ENCODE results near the gene SQSTM1. TPM values are rescaled to one million over a fixed set of nuclear protein-coding genes. Genes with fewer than 3 reads are reported as not detected.

SQSTM1 gene
- total and polyA plus RNA-seq, 9 of the 15 experiments (the other 6 are each of a cell fraction or from before 2014, with no cell fraction given) = 5.6 to 148 (median 64.0) TPM

DNA sequence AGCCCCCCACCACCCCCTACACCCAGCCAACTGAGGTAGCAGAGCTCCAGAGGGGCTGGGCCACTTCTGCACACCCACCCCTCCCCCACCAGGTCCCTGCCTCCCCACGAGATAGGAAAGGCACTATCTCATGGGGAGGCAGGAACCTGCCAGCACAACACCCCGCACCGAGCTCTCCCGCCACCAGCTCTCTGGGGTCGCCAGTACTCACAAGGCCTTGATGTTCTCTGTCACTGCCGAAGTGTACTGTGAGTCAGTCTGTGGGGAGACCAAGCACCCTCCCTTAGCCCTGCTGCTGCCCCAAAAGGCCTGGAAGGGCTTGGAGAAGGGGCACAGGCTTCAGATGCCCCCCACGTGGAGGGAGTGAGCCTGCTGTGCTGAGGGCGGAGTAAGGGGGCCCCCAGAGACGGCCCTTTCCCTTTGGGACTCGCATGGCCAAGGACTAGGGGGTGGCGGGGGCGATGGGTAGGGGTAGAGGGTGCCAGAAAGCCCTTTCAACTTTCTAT is 20.0 kb upstream of the SQSTM1 start:
- Histone ChIP-seq H3K4me1 (replicated peaks in 1 of 2; ENCODE audit: control insufficient read depth in 2 of 2, insufficient read depth in 2 of 2, low read length in 2 of 2) (peaks cover 23 to 66% of the 10 kb centered on the region in 2 experiments), H3K4me3 (no peak overlapping the region), H3K36me3 (ENCODE audit: control insufficient read depth, insufficient read depth, low read length) (peaks cover 76% of the 10 kb centered on the region; the same call in 2 of the 3 replicates), H3K9me1 (ENCODE audit: control insufficient read depth, insufficient read depth, low read length) (peaks cover 6% of the 10 kb centered on the region), H3K4me2 (ENCODE audit: insufficient read depth, low read length) (no peak overlapping the region), H4K20me1 (replicated peaks; ENCODE audit: control insufficient read depth, insufficient read depth, low read length) (no peaks in the 10 kb centered on the region), H3K27ac (ENCODE audit: extremely low read depth, low read depth, low read length) (no peak overlapping the region; the same call in 2 of the 3 replicates), H3K9me3 (replicated peaks; ENCODE audit: control insufficient read depth, insufficient read depth, low read depth, low read length) (no peaks in the 10 kb centered on the region), H3K79me2 (ENCODE audit: control insufficient read depth, insufficient read depth, low read length) (peaks cover 30% of the 10 kb centered on the region), H3K27me3 (ENCODE audit: control insufficient read depth in 2 of 2, insufficient read depth in 2 of 2, low read length in 2 of 2) (no peaks in the 10 kb centered on the region), H2AFZ (ENCODE audit: low read depth, low read length) (no peak overlapping the region), H3K9ac (ENCODE audit: insufficient read depth in 1 of 2, low read depth in 2 of 2, low read length in 2 of 2) (peak overlapping the region in 1 of 2 experiments; percentile 84; a peak in 2 of 4 replicates)
- TF ChIP-seq JUNB (CRISPR knock-in tag; conservative IDR thresholded peaks at IDR 0.05) = no peak
- TF ChIP-seq EP300 (IDR thresholded peaks at IDR 0.05; ENCODE audit: low read length) = no peak
- TF ChIP-seq, protein P1, sequence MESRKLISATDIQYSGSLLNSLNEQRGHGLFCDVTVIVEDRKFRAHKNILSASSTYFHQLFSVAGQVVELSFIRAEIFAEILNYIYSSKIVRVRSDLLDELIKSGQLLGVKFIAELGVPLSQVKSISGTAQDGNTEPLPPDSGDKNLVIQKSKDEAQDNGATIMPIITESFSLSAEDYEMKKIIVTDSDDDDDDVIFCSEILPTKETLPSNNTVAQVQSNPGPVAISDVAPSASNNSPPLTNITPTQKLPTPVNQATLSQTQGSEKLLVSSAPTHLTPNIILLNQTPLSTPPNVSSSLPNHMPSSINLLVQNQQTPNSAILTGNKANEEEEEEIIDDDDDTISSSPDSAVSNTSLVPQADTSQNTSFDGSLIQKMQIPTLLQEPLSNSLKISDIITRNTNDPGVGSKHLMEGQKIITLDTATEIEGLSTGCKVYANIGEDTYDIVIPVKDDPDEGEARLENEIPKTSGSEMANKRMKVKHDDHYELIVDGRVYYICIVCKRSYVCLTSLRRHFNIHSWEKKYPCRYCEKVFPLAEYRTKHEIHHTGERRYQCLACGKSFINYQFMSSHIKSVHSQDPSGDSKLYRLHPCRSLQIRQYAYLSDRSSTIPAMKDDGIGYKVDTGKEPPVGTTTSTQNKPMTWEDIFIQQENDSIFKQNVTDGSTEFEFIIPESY (CRISPR knock-in tag; IDR thresholded peaks at IDR 0.05) = peak; percentile 86; the same call in 1 of the 2 replicates
- no peak for TF ChIP-seq GTF2E2 (tag; IDR thresholded peaks at IDR 0.05)
- TF ChIP-seq, protein P2, sequence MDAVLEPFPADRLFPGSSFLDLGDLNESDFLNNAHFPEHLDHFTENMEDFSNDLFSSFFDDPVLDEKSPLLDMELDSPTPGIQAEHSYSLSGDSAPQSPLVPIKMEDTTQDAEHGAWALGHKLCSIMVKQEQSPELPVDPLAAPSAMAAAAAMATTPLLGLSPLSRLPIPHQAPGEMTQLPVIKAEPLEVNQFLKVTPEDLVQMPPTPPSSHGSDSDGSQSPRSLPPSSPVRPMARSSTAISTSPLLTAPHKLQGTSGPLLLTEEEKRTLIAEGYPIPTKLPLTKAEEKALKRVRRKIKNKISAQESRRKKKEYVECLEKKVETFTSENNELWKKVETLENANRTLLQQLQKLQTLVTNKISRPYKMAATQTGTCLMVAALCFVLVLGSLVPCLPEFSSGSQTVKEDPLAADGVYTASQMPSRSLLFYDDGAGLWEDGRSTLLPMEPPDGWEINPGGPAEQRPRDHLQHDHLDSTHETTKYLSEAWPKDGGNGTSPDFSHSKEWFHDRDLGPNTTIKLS (IDR thresholded peaks at IDR 0.05; ENCODE audit: borderline replicate concordance, low read depth) = no peak
- TF ChIP-seq, protein P3, sequence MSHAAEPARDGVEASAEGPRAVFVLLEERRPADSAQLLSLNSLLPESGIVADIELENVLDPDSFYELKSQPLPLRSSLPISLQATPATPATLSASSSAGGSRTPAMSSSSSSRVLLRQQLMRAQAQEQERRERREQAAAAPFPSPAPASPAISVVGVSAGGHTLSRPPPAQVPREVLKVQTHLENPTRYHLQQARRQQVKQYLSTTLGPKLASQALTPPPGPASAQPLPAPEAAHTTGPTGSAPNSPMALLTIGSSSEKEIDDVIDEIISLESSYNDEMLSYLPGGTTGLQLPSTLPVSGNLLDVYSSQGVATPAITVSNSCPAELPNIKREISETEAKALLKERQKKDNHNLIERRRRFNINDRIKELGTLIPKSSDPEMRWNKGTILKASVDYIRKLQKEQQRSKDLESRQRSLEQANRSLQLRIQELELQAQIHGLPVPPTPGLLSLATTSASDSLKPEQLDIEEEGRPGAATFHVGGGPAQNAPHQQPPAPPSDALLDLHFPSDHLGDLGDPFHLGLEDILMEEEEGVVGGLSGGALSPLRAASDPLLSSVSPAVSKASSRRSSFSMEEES (CRISPR knock-in tag; IDR thresholded peaks at IDR 0.05) = no peak
- no peak for TF ChIP-seq ZBTB8A (IDR thresholded peaks at IDR 0.05; ENCODE audit: partially characterized antibody)
- peak; percentile 37 for TF ChIP-seq PCBP1 (IDR thresholded peaks at IDR 0.05; ENCODE audit: low read depth, low read length, poor library complexity, severe bottlenecking)
- TF ChIP-seq CCAR2 (IDR thresholded peaks at IDR 0.05; ENCODE audit: low read depth, low read length) = no peak
- no TSS peak for BruUV-seq (replicated peaks)
- ChIA-PET POLR2A (interaction anchor here (1.1 kb wide), 2 partner anchors 11 to 13 kb away, joined by 3 read pairs; no protein-coding TSS in a partner anchor), CTCF (ENCODE audit: low intra/inter-chr PET ratio) (no interaction called here)
- in situ Hi-C loops (cut with MboI) (no loop called here), intact Hi-C loops (cut with micrococcal nuclease) (no loop called here)
- FAIRE-seq (no peak), ATAC-seq (peak; percentile 2; the same call in 1 of the 3 replicates), DNase-seq (ENCODE audit: extremely low read depth in 1 of 4, low spot score in 3 of 4) (peak; percentile 42 to 53 (median 46))
- 44% methylated on average over 7 of the region's 12 CpGs for WGBS (ENCODE audit: insufficient coverage, low coverage, missing lambda C conversion rate)

All from K562 (cell line).